Adrenal gland (tissue), 12 donors: Measurements from ENCODE around the gene KCNMA1. TPM values are rescaled to one million over a fixed set of nuclear protein-coding genes. Genes with fewer than 3 reads are reported as not detected.

Experiments
- DNase-seq, 7 donors: peaks; one replicate each; pipeline ENCODE4 v3.0.0-alpha.2; 2019 to 2020
- H3K27ac ChIP-seq, 5 donors: fragments of 200-600 bp; sonication (generic) in 4 of 5; 1 replicate in 3 of 5; 2 replicates in 2 of 5; pipeline versions ENCODE4 v1.5.1 to v1.8.0; 2016 to 2020; ENCODE audit warnings: mild to moderate bottlenecking in 1 of 5
- H3K27me3 ChIP-seq: fragments of 200-600 bp; 2 replicates; pipeline ENCODE4 v1.8.0; 2021
- H3K36me3 ChIP-seq, 2 donors: fragments of 200-600 bp; replicated peaks in 1 of 2; 1 replicate in 1 of 2; 2 replicates in 1 of 2; pipeline versions ENCODE4 v1.5.1 to v1.8.0; 2018 to 2022
- H3K4me1 ChIP-seq, 2 donors: fragments of 200-600 bp; replicated peaks in 1 of 2; 1 replicate in 1 of 2; 2 replicates in 1 of 2; pipeline versions ENCODE4 v1.5.1 to v1.8.0; 2018 to 2021
- H3K4me3 ChIP-seq, 4 donors: fragments of 200-600 bp; sonication (generic) in 3 of 4; one replicate each; pipeline ENCODE4 v1.5.1; 2016 to 2018
- H3K9me3 ChIP-seq, 3 donors: fragments of 200-600 bp; sonication (generic) in 1 of 3; replicated peaks in 1 of 3; 1 replicate in 2 of 3; 2 replicates in 1 of 3; pipeline versions ENCODE4 v1.5.1 to v1.8.0; 2016 to 2021
- POLR2A ChIP-seq, 2 donors: fragments of 450-650 bp; IDR thresholded peaks; one replicate each; pipeline ENCODE4 v1.6.1; 2017; ENCODE audit warnings: antibody characterized with exemption in 2 of 2, mild to moderate bottlenecking in 2 of 2, moderate library complexity in 1 of 2
- WGBS, 4 donors: extraction: QIAGEN DNeasy Blood & Tissue Kit in 2 of 4; methylation state at CpG; one replicate each; pipeline versions ENCODE4 v1.1.5 to v1.1.7; 2013 to 2017; 5-methylcytosine and 5-hydroxymethylcytosine counted together
- intact Hi-C, 2 donors: fragments of 100-400 bp; cut with DNase I; formaldehyde crosslinking; loops; one replicate each; pipeline versions ENCODE4 v1.14.1 to v1.15.0; 2022 to 2023
- polyA plus RNA-seq, 3 donors: library from polyadenylated mRNA; stranded (reverse); fragments of 200-250 nt in 2 of 3; fragments of 350-450 nt in 1 of 3; fragmentation: Illumina TruSeq in 1 of 3; extraction: RNeasy Lipid Tissue Mini Kit (QIAGEN cat#74804) in 1 of 3; gene quantifications; one replicate each; pipeline ENCODE4 v1.2.3, GENCODE V29; 2013 to 2014
- total RNA-seq, 9 donors: library from RNA; depleted of rRNA in 4 of 9; stranded (reverse); fragments of >200 nt in 4 of 9; fragments of 120-200 nt in 1 of 9; fragmentation: NEBNext Ultra II Directional in 1 of 9; extraction: Animal tissue kit (Norgen Biotek cat#: 25700) in 1 of 9; gene quantifications; one replicate each; pipeline versions ENCODE4 v1.1.0 to v1.2.4, GENCODE V29; 2013 to 2023
- TF ChIP-seq, protein P1 (sequence below), 6 experiments: fragments of 450-650 bp in 4 of 6; fragments of 200-600 bp in 2 of 6; sonication (generic) in 1 of 6; IDR thresholded peaks; 1 replicate in 5 of 6; 2 replicates in 1 of 6; pipeline versions ENCODE4 v1.5.1 to v1.8.0; 2016 to 2021; ENCODE audit warnings: antibody characterized with exemption in 6 of 6, mild to moderate bottlenecking in 2 of 6, moderate library complexity in 1 of 6
- donor health status: healthy with polysubstance abuse.
- donor health status: Bipolar disorder and iron deficiency.
- donor health status: DM: yes; HTN: yes; CAD: no.
- donor health status: DM: no; HTN: no; CAD: no.
- donor health status: DM: no; HTN: no; CAD: no.
- donor health status: DM: yes; HTN: yes; CAD: no.

Gene KCNMA1
- total and polyA plus RNA-seq, 12 donors, result 6.4 to 37.7 (median 13.4) TPM

DNA sequence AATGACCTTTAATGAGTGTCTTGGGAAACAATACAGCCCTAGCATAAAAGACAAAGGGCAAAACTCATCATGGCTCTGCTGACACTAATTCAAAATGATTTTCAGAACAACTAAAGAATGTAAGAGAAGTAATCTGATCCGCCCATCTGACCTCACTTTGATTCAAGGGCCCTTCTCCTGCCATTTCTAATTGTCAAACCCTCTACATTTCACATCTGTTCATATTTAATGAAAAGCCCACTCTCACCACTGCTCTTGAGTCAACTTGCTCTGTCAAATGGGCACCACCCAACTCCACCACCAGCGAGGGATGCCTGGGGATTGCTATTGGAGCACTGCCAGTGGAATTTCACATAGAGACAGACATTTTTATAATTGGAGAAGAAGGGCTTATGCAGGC, 639.2 kb downstream of the KCNMA1 start:
- H3K4me1 ChIP-seq, result no peaks in the 10 kb centered on the region
- H3K36me3 ChIP-seq, result no peaks in the 10 kb centered on the region
- H3K4me3 ChIP-seq, result no peak overlapping the region
- H3K27ac ChIP-seq, result no peak overlapping the region
- no peaks in the 10 kb centered on the region for H3K9me3 ChIP-seq
- no peaks in the 10 kb centered on the region for H3K27me3 ChIP-seq
- no peak for TF ChIP-seq POLR2A (IDR thresholded peaks at IDR 0.05)
- TF ChIP-seq, protein P1, sequence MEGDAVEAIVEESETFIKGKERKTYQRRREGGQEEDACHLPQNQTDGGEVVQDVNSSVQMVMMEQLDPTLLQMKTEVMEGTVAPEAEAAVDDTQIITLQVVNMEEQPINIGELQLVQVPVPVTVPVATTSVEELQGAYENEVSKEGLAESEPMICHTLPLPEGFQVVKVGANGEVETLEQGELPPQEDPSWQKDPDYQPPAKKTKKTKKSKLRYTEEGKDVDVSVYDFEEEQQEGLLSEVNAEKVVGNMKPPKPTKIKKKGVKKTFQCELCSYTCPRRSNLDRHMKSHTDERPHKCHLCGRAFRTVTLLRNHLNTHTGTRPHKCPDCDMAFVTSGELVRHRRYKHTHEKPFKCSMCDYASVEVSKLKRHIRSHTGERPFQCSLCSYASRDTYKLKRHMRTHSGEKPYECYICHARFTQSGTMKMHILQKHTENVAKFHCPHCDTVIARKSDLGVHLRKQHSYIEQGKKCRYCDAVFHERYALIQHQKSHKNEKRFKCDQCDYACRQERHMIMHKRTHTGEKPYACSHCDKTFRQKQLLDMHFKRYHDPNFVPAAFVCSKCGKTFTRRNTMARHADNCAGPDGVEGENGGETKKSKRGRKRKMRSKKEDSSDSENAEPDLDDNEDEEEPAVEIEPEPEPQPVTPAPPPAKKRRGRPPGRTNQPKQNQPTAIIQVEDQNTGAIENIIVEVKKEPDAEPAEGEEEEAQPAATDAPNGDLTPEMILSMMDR (IDR thresholded peaks at IDR 0.05), result no peak
- intact Hi-C loops, result no loop called here
- 82 to 89% (median 89%) methylated on average over 2 of the region's 2 CpGs for WGBS, 4 donors
- DNase-seq, result no peak

DNA sequence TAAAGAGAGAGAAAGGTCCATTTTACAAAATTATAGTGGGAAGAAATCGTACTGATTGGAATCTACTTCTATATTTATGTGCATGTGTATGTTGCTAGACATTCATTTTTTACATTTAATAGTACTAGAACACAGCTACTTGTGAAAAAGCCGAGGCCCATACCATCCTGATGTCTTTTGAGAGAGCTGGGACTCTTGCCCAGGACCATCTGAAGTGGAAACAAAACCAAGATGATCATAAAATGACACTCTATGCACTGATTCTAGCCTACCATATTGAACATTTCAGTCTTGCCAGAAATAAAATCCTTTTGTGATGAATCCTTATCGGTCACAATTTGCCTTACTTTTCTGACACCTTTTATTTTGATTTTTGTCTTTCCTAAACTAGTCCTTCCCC, 640.0 kb downstream of the KCNMA1 start:
- TF ChIP-seq POLR2A (IDR thresholded peaks at IDR 0.05), result no peak
- TF ChIP-seq, protein P1 (IDR thresholded peaks at IDR 0.05), result no peak
- H3K36me3 ChIP-seq, result no peaks in the 10 kb centered on the region
- intact Hi-C loops, result no loop called here
- H3K27ac ChIP-seq, result no peak overlapping the region
- DNase-seq, result no peak
- no peak overlapping the region for H3K4me3 ChIP-seq
- H3K27me3 ChIP-seq, result no peaks in the 10 kb centered on the region
- no peaks in the 10 kb centered on the region for H3K4me1 ChIP-seq
- 91 to 99% (median 93%) methylated on average over 3 of the region's 3 CpGs for WGBS, 4 donors
- no peaks in the 10 kb centered on the region for H3K9me3 ChIP-seq

DNA sequence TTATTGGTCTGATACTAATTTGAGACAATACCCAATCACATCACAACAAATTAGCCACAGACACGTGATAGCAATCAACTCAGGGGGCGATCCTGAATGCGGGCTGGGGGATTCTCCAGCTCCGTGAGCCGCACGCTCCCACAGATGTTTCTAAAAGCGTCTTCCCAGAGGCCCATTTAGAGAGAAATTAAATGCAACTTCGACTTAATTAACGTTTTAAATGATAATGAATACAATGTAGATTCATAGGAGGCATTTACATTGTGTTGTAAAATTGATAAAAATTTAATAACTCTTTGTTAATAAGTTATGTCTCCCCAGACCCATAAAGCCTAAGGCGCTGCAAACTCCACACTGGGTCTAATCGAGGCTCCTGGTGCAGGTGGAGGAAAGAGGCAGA, 642.6 kb downstream of the KCNMA1 start:
- no peaks in the 10 kb centered on the region for H3K36me3 ChIP-seq
- H3K4me1 ChIP-seq, result peaks cover 0 to 6% of the 10 kb centered on the region in 2 donors
- no peaks in the 10 kb centered on the region for H3K27me3 ChIP-seq
- DNase-seq, result no peak
- TF ChIP-seq POLR2A (IDR thresholded peaks at IDR 0.05), result no peak
- TF ChIP-seq, protein P1 (IDR thresholded peaks at IDR 0.05), result no peak
- H3K4me3 ChIP-seq, result no peak overlapping the region
- H3K27ac ChIP-seq, result no peak overlapping the region
- intact Hi-C loops, result no loop called here
- WGBS, 4 donors, result 91 to 94% (median 94%) methylated on average over 11 of the region's 11 CpGs
- H3K9me3 ChIP-seq, result no peaks in the 10 kb centered on the region

DNA sequence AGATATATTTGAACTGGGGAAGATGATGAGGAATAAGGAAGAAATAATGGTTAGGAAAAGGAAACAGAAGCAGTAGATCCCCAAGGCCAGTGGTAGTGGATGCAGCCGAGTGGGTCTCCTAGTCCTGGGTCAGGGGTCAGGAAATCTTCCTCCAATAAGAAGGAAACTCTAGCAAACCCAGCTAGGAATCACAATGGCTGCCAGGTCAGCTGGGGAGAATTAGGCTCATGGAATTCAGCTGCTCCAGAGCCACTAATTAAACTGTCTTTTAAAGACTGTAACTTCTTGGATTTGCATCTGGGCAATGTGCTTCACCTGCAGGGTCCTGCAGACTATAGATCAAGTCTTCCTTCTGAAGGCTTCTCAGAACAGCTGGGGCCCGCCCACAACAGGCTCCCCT, 644.4 kb downstream of the KCNMA1 start:
- 86 to 92% (median 90%) methylated on average over 2 of the region's 2 CpGs for WGBS, 4 donors
- TF ChIP-seq, protein P1 (IDR thresholded peaks at IDR 0.05), result no peak

More for the DNA sequence above, 644.4 kb downstream of the KCNMA1 start:
- intact Hi-C loops, result no loop called here
- H3K4me1 ChIP-seq, result peaks cover 0 to 6% of the 10 kb centered on the region in 2 donors
- no peak overlapping the region for H3K4me3 ChIP-seq
- DNase-seq, result no peak
- no peaks in the 10 kb centered on the region for H3K27me3 ChIP-seq
- no peaks in the 10 kb centered on the region for H3K36me3 ChIP-seq
- no peaks in the 10 kb centered on the region for H3K9me3 ChIP-seq
- no peak overlapping the region for H3K27ac ChIP-seq
